BJ (cell line): ENCODE data around the gene PASK. TPM values are rescaled to one million over a fixed set of nuclear protein-coding genes. Genes with fewer than 3 reads are reported as not detected.

ENCODE experiments used
- CTCF ChIA-PET: fragments of 350-600 bp; formaldehyde crosslinking; extraction: SDS; loops from one replicate; lab custom pipeline; 2021; ENCODE audit warnings: antibody characterized with exemption, inconsistent platforms; lab: Yijun Ruan, JAX
- POLR2A ChIA-PET: fragments of 300-600 bp; sonication (Branson Sonifier 250); formaldehyde crosslinking; extraction: SDS; loops from one replicate; lab custom pipeline; 2021; ENCODE audit warnings: antibody characterized with exemption; lab: Charles Lee
- DNase-seq: peaks from one replicate; pipeline ENCODE4 v3.0.0-alpha.2; 2011; ENCODE audit warnings: low read depth
- H3K27me3 ChIP-seq: 2 replicates; pipeline ENCODE4 v1.6.0; 2011; ENCODE audit warnings: low read length; ENCODE audit not compliant: control insufficient read depth, insufficient read depth
- H3K36me3 ChIP-seq: 2 replicates; pipeline ENCODE4 v1.5.1; 2011; ENCODE audit warnings: low read length; ENCODE audit not compliant: control insufficient read depth, insufficient read depth
- H3K4me3 ChIP-seq: 2 replicates; pipeline ENCODE4 v1.5.1; 2011; ENCODE audit warnings: low read depth, mild to moderate bottlenecking, control low read depth, low read length
- polyA plus RNA-seq: library from polyadenylated mRNA; depleted of rRNA; stranded (reverse); fragments of >200 nt; gene quantifications from 2 replicates; pipeline ENCODE4 v1.2.3, GENCODE V29; 2011
- TF ChIP-seq, protein P1 (sequence below): IDR thresholded peaks from 2 replicates; pipeline ENCODE4 v1.5.1; 2011; ENCODE audit warnings: low read depth, mild to moderate bottlenecking, control low read depth, inconsistent platforms, low read length, moderate library complexity; ENCODE audit not compliant: insufficient read depth

PASK gene
- polyA plus RNA-seq, 1 experiment: 3.4 TPM

GRCh38 chr2:241137276-241138190 lies 11.7 kb downstream of the PASK start:
- Histone ChIP-seq H3K4me3 (no peak overlapping the region), H3K36me3 (no peaks in the 10 kb centered on the region; the same call in 1 of the 2 replicates), H3K27me3 (no peaks in the 10 kb centered on the region)
- ChIA-PET CTCF (interaction anchor here (0.6 to 1.2 kb wide), 2 partner anchors 14 to 255 kb away, joined by 3 read pairs; no protein-coding TSS in a partner anchor), POLR2A (no interaction called here)
- TF ChIP-seq, protein P1, sequence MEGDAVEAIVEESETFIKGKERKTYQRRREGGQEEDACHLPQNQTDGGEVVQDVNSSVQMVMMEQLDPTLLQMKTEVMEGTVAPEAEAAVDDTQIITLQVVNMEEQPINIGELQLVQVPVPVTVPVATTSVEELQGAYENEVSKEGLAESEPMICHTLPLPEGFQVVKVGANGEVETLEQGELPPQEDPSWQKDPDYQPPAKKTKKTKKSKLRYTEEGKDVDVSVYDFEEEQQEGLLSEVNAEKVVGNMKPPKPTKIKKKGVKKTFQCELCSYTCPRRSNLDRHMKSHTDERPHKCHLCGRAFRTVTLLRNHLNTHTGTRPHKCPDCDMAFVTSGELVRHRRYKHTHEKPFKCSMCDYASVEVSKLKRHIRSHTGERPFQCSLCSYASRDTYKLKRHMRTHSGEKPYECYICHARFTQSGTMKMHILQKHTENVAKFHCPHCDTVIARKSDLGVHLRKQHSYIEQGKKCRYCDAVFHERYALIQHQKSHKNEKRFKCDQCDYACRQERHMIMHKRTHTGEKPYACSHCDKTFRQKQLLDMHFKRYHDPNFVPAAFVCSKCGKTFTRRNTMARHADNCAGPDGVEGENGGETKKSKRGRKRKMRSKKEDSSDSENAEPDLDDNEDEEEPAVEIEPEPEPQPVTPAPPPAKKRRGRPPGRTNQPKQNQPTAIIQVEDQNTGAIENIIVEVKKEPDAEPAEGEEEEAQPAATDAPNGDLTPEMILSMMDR: no peak
- no peak for DNase-seq

DNA sequence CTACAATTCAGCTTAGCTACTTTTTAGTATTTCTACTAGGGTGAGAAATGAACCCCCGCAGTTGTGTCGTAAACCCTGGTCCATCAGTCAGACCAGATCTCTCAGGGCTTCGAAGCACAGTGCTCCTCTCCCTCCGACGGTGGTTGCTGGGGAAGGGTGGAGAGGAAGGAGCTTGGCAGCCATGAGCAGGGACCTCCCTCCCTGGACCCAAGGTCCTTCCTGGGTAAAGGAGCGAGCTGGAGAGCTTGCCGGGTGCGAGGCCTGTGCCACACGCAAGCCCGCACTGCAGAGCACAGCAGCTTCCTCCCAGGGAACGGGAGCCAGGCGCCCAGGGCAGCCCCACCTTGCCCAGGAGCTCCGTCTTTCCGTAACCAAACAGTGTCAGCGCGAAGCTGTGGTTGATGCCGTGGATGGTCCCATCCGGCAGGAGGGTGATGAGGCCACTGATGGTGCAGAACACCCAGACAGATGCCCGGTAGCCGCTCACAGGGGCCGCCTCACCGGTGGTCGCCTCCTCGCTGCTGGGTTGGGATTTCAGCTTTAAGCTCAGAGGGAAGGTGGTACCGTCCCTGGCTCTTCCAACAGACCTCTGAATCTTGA lies 12.5 kb downstream of the PASK start:
- no peaks in the 10 kb centered on the region for H3K27me3 ChIP-seq
- TF ChIP-seq, protein P1: no peak
- ChIA-PET POLR2A (no interaction called here), CTCF (no interaction called here)
- no peak overlapping the region for H3K4me3 ChIP-seq
- no peaks in the 10 kb centered on the region; the same call in 1 of the 2 replicates for H3K36me3 ChIP-seq
- no peak for DNase-seq

GRCh38 chr2:241136191-241136590 lies 13.1 kb downstream of the PASK start:
- DNase-seq: no peak
- no peaks in the 10 kb centered on the region for H3K27me3 ChIP-seq
- ChIA-PET POLR2A (no interaction called here), CTCF (no interaction called here)
- TF ChIP-seq, protein P1: no peak
- H3K36me3 ChIP-seq: no peaks in the 10 kb centered on the region; the same call in 1 of the 2 replicates
- no peak overlapping the region for H3K4me3 ChIP-seq

- Histone ChIP-seq H3K36me3 (no peaks in the 10 kb centered on the region; the same call in 1 of the 2 replicates), H3K4me3 (no peak overlapping the region), H3K27me3 (no peaks in the 10 kb centered on the region)
- CTCF ChIA-PET: no interaction called here
- POLR2A ChIA-PET: no interaction called here
- TF ChIP-seq, protein P1: no peak
- no peak for DNase-seq
These were observed 13.5 kb downstream of the PASK start for GRCh38 chr2:241135737-241136136.

DNA sequence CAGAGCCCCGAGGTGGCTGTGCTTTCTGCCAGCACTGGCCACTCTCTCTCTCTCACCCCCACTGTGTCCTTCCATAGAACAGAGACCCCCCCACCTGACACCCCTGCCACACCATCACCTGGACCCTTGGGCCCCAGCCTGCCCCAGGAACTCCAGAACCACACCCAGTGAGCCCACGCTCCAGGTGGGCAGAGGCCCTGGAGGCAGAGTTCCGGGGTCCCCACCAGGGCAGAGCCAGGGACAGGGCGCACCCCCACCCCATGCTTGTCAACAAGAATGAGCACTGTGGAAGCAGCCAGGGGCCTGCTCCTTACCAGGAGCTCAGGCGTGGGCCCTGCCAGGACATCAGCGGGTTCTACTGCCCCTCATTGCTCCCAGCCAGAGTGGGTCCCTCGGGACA lies 14.6 kb downstream of the PASK start:
- ChIA-PET POLR2A (no interaction called here), CTCF (no interaction called here)
- Histone ChIP-seq H3K36me3 (no peaks in the 10 kb centered on the region; the same call in 1 of the 2 replicates), H3K4me3 (no peak overlapping the region), H3K27me3 (no peaks in the 10 kb centered on the region)
- TF ChIP-seq, protein P1: no peak
- no peak for DNase-seq
